H1 (cell line): ENCODE data around the gene MAPK8IP1. TPM values are rescaled to one million over a fixed set of nuclear protein-coding genes. Genes with fewer than 3 reads are reported as not detected.

Experiments used
- CTCF ChIA-PET: fragments of 300-600 bp; sonication (Branson Sonifier 250); formaldehyde crosslinking; loops from one replicate; lab custom pipeline; 2021; ENCODE audit not compliant: partially characterized antibody; lab: Charles Lee
- POLR2A ChIA-PET: fragments of 300-600 bp; sonication (Branson Sonifier 250); formaldehyde crosslinking; loops from one replicate; lab custom pipeline; 2021; ENCODE audit warnings: inconsistent platforms; ENCODE audit not compliant: partially characterized antibody; lab: Charles Lee
- DNase-seq, 2 experiments: peaks; one replicate each; pipeline versions ENCODE4 v3.0.0 to v3.0.0-alpha.2; 2010 to 2022; ENCODE audit warnings: low spot score in 2 of 2, low read depth in 1 of 2, mixed read lengths in 1 of 2
- FAIRE-seq: peaks from 2 replicates; lab custom pipeline; 2011; peaks lifted over from hg19 to GRCh38; lab: Jason Lieb, UNC
- H2AFZ ChIP-seq: 2 replicates; pipeline ENCODE4 v1.8.1; 2012; ENCODE audit warnings: low read length, inconsistent platforms
- H2AK5ac ChIP-seq: 2 replicates; pipeline ENCODE4 v1.6.1; 2013; ENCODE audit warnings: low read depth, low read length
- H2BK120ac ChIP-seq: replicated peaks from 2 replicates; pipeline ENCODE3; 2013; ENCODE audit warnings: low read depth, low read length, inconsistent platforms
- H2BK12ac ChIP-seq: 2 replicates; pipeline ENCODE4 v1.6.1; 2013; ENCODE audit warnings: low read depth, low read length
- H2BK15ac ChIP-seq: 2 replicates; pipeline ENCODE4 v1.6.1; 2013; ENCODE audit warnings: low read length
- H2BK20ac ChIP-seq: 2 replicates; pipeline ENCODE4 v1.6.1; 2013; ENCODE audit warnings: low read length
- H2BK5ac ChIP-seq: 2 replicates; pipeline ENCODE4 v1.6.1; 2013; ENCODE audit warnings: low read depth, low read length
- H3K14ac ChIP-seq: 2 replicates; pipeline ENCODE4 v1.6.1; 2013; ENCODE audit warnings: inconsistent platforms; ENCODE audit not compliant: insufficient read length
- H3K18ac ChIP-seq: 2 replicates; pipeline ENCODE4 v1.6.1; 2013; ENCODE audit warnings: low read length; ENCODE audit errors: extremely low read depth
- H3K23ac ChIP-seq: 2 replicates; pipeline ENCODE4 v1.6.1; 2013; ENCODE audit warnings: inconsistent platforms; ENCODE audit not compliant: insufficient read length
- H3K23me2 ChIP-seq: 2 replicates; pipeline ENCODE4 v1.6.1; 2013; ENCODE audit warnings: low read depth, low read length
- H3K27ac ChIP-seq: 2 replicates; pipeline ENCODE4 v1.6.1; 2011; ENCODE audit warnings: low read depth, low read length, inconsistent platforms
- H3K27me3 ChIP-seq, 4 experiments: replicated peaks in 1 of 4; 1 replicate in 1 of 4; 2 replicates in 3 of 4; pipeline versions ENCODE4 v1.6.1 to v1.8.1; 2011 to 2013; ENCODE audit warnings: low read length in 3 of 4, mild to moderate bottlenecking in 3 of 4, inconsistent platforms in 2 of 4, mixed read lengths in 2 of 4, moderate library complexity in 1 of 4; ENCODE audit not compliant: control insufficient read depth in 3 of 4, insufficient read depth in 3 of 4; ENCODE audit errors: extremely low read depth in 1 of 4
- H3K36me3 ChIP-seq, 4 experiments: 2 replicates each; pipeline versions ENCODE4 v1.6.1 to v1.8.1; 2011 to 2013; ENCODE audit warnings: mild to moderate bottlenecking in 4 of 4, low read length in 3 of 4, moderate library complexity in 2 of 4, control low read depth in 1 of 4, inconsistent platforms in 1 of 4; ENCODE audit not compliant: insufficient read depth in 4 of 4, control insufficient read depth in 2 of 4
- H3K4ac ChIP-seq: replicated peaks from 2 replicates; pipeline ENCODE3; 2013; ENCODE audit warnings: low read length, low read depth, mixed read lengths, inconsistent platforms; ENCODE audit not compliant: insufficient read length
- H3K4me1 ChIP-seq, 4 experiments: replicated peaks in 1 of 4; 1 replicate in 1 of 4; 2 replicates in 3 of 4; pipeline versions ENCODE4 v1.6.1 to v1.8.1; 2011 to 2013; ENCODE audit warnings: low read length in 3 of 4, inconsistent platforms in 2 of 4, mixed read lengths in 1 of 4; ENCODE audit not compliant: insufficient read depth in 4 of 4, control insufficient read depth in 3 of 4
- H3K4me2 ChIP-seq, 2 experiments: 2 replicates each; pipeline versions ENCODE4 v1.6.1 to v1.8.1; 2011 to 2013; ENCODE audit warnings: low read depth in 2 of 2, low read length in 2 of 2, control low read depth in 1 of 2, inconsistent platforms in 1 of 2, mild to moderate bottlenecking in 1 of 2; ENCODE audit not compliant: insufficient read depth in 1 of 2
- H3K4me3 ChIP-seq, 4 experiments: fragments of 200-600, 300-600 bp in 1 of 4; sonication (generic), shearing (Covaris generic), sonication (Bioruptor Twin) in 1 of 4; 2 replicates each; pipeline versions ENCODE4 v1.5.1 to v1.8.1; 2011 to 2016; ENCODE audit warnings: low read length in 4 of 4, low read depth in 3 of 4, control low read depth in 2 of 4, inconsistent platforms in 2 of 4, mild to moderate bottlenecking in 2 of 4, mixed read lengths in 1 of 4, moderate library complexity in 1 of 4; ENCODE audit not compliant: insufficient read depth in 2 of 4; ENCODE audit errors: extremely low read depth in 1 of 4
- H3K56ac ChIP-seq: replicated peaks from 2 replicates; pipeline ENCODE3; 2013; ENCODE audit warnings: low read depth, mild to moderate bottlenecking, mixed read lengths, low read length, inconsistent platforms; ENCODE audit not compliant: insufficient read length
- H3K79me1 ChIP-seq: 2 replicates; pipeline ENCODE4 v1.6.1; 2013; ENCODE audit warnings: low read depth, low read length, control low read depth
- H3K79me2 ChIP-seq, 2 experiments: 2 replicates each; pipeline versions ENCODE4 v1.6.1 to v1.8.1; 2012 to 2013; ENCODE audit warnings: low read length in 2 of 2, mild to moderate bottlenecking in 2 of 2, inconsistent platforms in 1 of 2; ENCODE audit not compliant: insufficient read depth in 2 of 2, control insufficient read depth in 1 of 2
- H3K9ac ChIP-seq, 4 experiments: replicated peaks in 1 of 4; 1 replicate in 1 of 4; 2 replicates in 3 of 4; pipeline versions ENCODE4 v1.6.1 to v1.8.1; 2011 to 2013; ENCODE audit warnings: low read depth in 3 of 4, low read length in 3 of 4, control low read depth in 2 of 4, mild to moderate bottlenecking in 2 of 4, moderate library complexity in 2 of 4, inconsistent platforms in 1 of 4; ENCODE audit errors: extremely low read depth in 1 of 4
- H3K9me3 ChIP-seq, 2 experiments: 2 replicates each; pipeline versions ENCODE4 v1.6.1 to v1.8.1; 2012 to 2013; ENCODE audit warnings: mild to moderate bottlenecking in 2 of 2, moderate library complexity in 2 of 2, control low read depth in 1 of 2, inconsistent platforms in 1 of 2, low read depth in 1 of 2, low read length in 1 of 2, mixed read lengths in 1 of 2; ENCODE audit not compliant: insufficient read depth in 2 of 2
- H4K20me1 ChIP-seq, 2 experiments: replicated peaks in 1 of 2; 2 replicates each; pipeline versions ENCODE3 to v1.8.1; 2011 to 2013; ENCODE audit warnings: inconsistent platforms in 2 of 2, low read length in 2 of 2, mild to moderate bottlenecking in 1 of 2; ENCODE audit not compliant: insufficient read depth in 2 of 2, control insufficient read depth in 1 of 2
- H4K5ac ChIP-seq: 2 replicates; pipeline ENCODE4 v1.6.1; 2013; ENCODE audit warnings: low read length, low read depth, mixed read lengths, inconsistent platforms; ENCODE audit not compliant: insufficient read length
- H4K8ac ChIP-seq: 2 replicates; pipeline ENCODE4 v1.8.0; 2013; ENCODE audit warnings: mild to moderate bottlenecking, moderate library complexity, low read length, inconsistent platforms; ENCODE audit not compliant: insufficient read depth; ENCODE audit errors: extremely low read depth
- H4K91ac ChIP-seq: replicated peaks from 2 replicates; pipeline ENCODE3; 2013; ENCODE audit warnings: low read length, mixed read lengths, inconsistent platforms; ENCODE audit not compliant: insufficient read length
- CTCF ChIP-seq, 3 experiments: IDR thresholded peaks; 1 replicate in 2 of 3; 2 replicates in 1 of 3; pipeline versions ENCODE4 v1.5.1 to v1.6.1; 2011; ENCODE audit warnings: low read length in 3 of 3, mild to moderate bottlenecking in 3 of 3, inconsistent platforms in 2 of 3, low read depth in 1 of 3, moderate library complexity in 1 of 3; ENCODE audit not compliant: insufficient read depth in 1 of 3; ENCODE audit errors: control extremely low read depth in 1 of 3
- EGR1 ChIP-seq: IDR thresholded peaks from 2 replicates; pipeline ENCODE4 v1.6.1; 2011; ENCODE audit warnings: low read depth, low read length, borderline replicate concordance
- FOSL1 ChIP-seq: IDR thresholded peaks from 2 replicates; pipeline ENCODE4 v1.6.1; 2011; ENCODE audit warnings: mild to moderate bottlenecking, low read depth, low read length, moderate library complexity; ENCODE audit not compliant: insufficient read depth
- KDM5A ChIP-seq: fragments of 200-600 bp; IDR thresholded peaks from 2 replicates; pipeline ENCODE4 v1.7.1; 2012; ENCODE audit warnings: mild to moderate bottlenecking, low read length, inconsistent platforms, mixed read lengths
- POLR2AphosphoS5 ChIP-seq: IDR thresholded peaks from 2 replicates; pipeline ENCODE4 v1.6.1; 2011; ENCODE audit warnings: low read depth, low read length
- POU5F1 ChIP-seq: IDR thresholded peaks from 2 replicates; pipeline ENCODE4 v1.6.1; 2011; ENCODE audit warnings: low read depth, mild to moderate bottlenecking, low read length, moderate library complexity
- RAD21 ChIP-seq, 2 experiments: IDR thresholded peaks in 1 of 2; conservative IDR thresholded peaks in 1 of 2; 2 replicates each; pipeline ENCODE4 v1.6.1; 2011; ENCODE audit warnings: low read depth in 2 of 2, low read length in 2 of 2, improper control_type of control experiment in 1 of 2, inconsistent platforms in 1 of 2, mild to moderate bottlenecking in 1 of 2, moderate library complexity in 1 of 2
- SIX5 ChIP-seq: IDR thresholded peaks from 2 replicates; pipeline ENCODE4 v1.6.1; 2011; ENCODE audit warnings: mild to moderate bottlenecking, low read depth, low read length
- SP2 ChIP-seq: IDR thresholded peaks from 2 replicates; pipeline ENCODE4 v1.6.1; 2012; ENCODE audit warnings: mild to moderate bottlenecking, low read length, inconsistent platforms
- SUZ12 ChIP-seq: fragments of 200-600 bp; sonication (generic); IDR thresholded peaks from 2 replicates; pipeline ENCODE4 v1.6.1; 2012; ENCODE audit warnings: mild to moderate bottlenecking, inconsistent platforms, low read length, moderate library complexity, mixed read lengths
- TEAD4 ChIP-seq: IDR thresholded peaks from 2 replicates; pipeline ENCODE4 v1.6.1; 2012; ENCODE audit warnings: low read depth, low read length, inconsistent platforms, mixed read lengths
- WGBS, 2 experiments: shearing (Covaris generic) in 1 of 2; methylation state at CpG; one replicate each; pipeline versions ENCODE4 v1.1.6 to v1.1.7; 2013 to 2015; ENCODE audit warnings: low lambda C conversion rate in 2 of 2, mixed read lengths in 2 of 2, inconsistent platforms in 1 of 2, low coverage in 1 of 2, missing lambda C conversion rate in 1 of 2; ENCODE audit not compliant: insufficient replicate concordance in 2 of 2, insufficient coverage in 1 of 2, insufficient read length in 1 of 2; ENCODE audit errors: extremely low coverage in 1 of 2, missing lambda C conversion rate in 1 of 2; 5-methylcytosine and 5-hydroxymethylcytosine counted together
- polyA plus RNA-seq, 7 experiments: library from polyadenylated mRNA; depleted of rRNA in 3 of 7; stranded (reverse) in 5 of 7; unstranded in 2 of 7; fragments of >200 nt in 5 of 7; fragments of 200-250 nt in 2 of 7; gene quantifications; 1 replicate in 5 of 7; 2 replicates in 1 of 7; 4 replicates in 1 of 7; pipeline versions ENCODE4 v1.2.1 to v1.2.3, GENCODE V29; 2011 to 2013; ENCODE audit warnings: missing spikeins in 2 of 7, mixed read lengths in 2 of 7
- total RNA-seq: library from RNA; stranded (reverse); fragmentation: NEBNext Ultra II Directional; extraction: Animal tissue kit (Norgen Biotek cat#: 25700); gene quantifications from 2 replicates; pipeline ENCODE4 v1.2.1, GENCODE V29; 2021

Gene MAPK8IP1
- total and polyA plus RNA-seq, 2 of the 8 experiments (the other 6 are each of a cell fraction or from before 2014, with no cell fraction given), result 32.4 to 40.1 TPM

- FAIRE-seq (no peak), DNase-seq (no peak)
- Histone ChIP-seq H3K9me3 (no peaks in the 10 kb centered on the region), H3K27ac (no peak overlapping the region), H2BK15ac (no peak overlapping the region), H2BK120ac (no peak overlapping the region), H3K18ac (no peak overlapping the region; the same call in 1 of the 2 replicates), H2BK20ac (no peak overlapping the region), H2AFZ (no peak overlapping the region), H3K36me3 (peaks cover 9 to 46% (median 32%) of the 10 kb centered on the region in 4 experiments), H3K79me2 (no peaks in the 10 kb centered on the region), H4K8ac (no peak overlapping the region), H3K14ac (no peak overlapping the region), H3K56ac (no peak overlapping the region), H2BK12ac (no peak overlapping the region), H4K91ac (no peak overlapping the region), H3K9ac (no peak overlapping the region), H3K79me1 (peaks cover 2% of the 10 kb centered on the region), H3K4me1 (no peaks in the 10 kb centered on the region), H2AK5ac (no peak overlapping the region), H3K4ac (no peak overlapping the region), H3K23me2 (no peaks in the 10 kb centered on the region), H3K4me2 (no peak overlapping the region), H2BK5ac (no peak overlapping the region), H3K23ac (no peak overlapping the region), H3K4me3 (no peak overlapping the region), H4K20me1 (peaks cover 0 to 11% of the 10 kb centered on the region in 2 experiments), H4K5ac (no peak overlapping the region), H3K27me3 (no peaks in the 10 kb centered on the region)
- 95% methylated on average over 8 of the region's 8 CpGs; no CpG with 5 or more reads in 1 of the 2 experiments for WGBS, 2 experiments
- ChIA-PET POLR2A (interaction anchor here (0.8 to 13.6 kb wide), 9 partner anchors 7 to 413 kb away, joined by 3 to 115 read pairs (median 4); partner anchors contain the start of genes LARGE2 and PEX16), CTCF (interaction anchor here (0.7 to 2.1 kb wide), 13 partner anchors 8 to 185 kb away, joined by 3 to 11 read pairs (median 4); no protein-coding TSS in a partner anchor)
- TF ChIP-seq FOSL1 (no peak), TEAD4 (no peak), KDM5A (no peak), CTCF (IDR thresholded peaks at IDR 0.05; ENCODE audit: control extremely low read depth in 1 of 3, insufficient read depth in 1 of 3, low read depth in 1 of 3, low read length in 3 of 3) (no peak), EGR1 (no peak), RAD21 (IDR thresholded peaks at IDR 0.05 in 1 of 2, conservative IDR thresholded peaks at IDR 0.05 in 1 of 2; ENCODE audit: low read depth in 2 of 2, low read length in 2 of 2) (no peak), POLR2AphosphoS5 (no peak), SUZ12 (no peak), SIX5 (no peak), SP2 (no peak), POU5F1 (no peak)
These were observed 45.6 kb downstream of the MAPK8IP1 start for GRCh38 chr11:45930951-45931570.
